ENCODE results near the gene TOLLIP. TPM values are rescaled to one million over a fixed set of nuclear protein-coding genes. Genes with fewer than 3 reads are reported as not detected.

TOLLIP gene
- total and polyA plus RNA-seq, 9 of the 15 experiments (the other 6 are each of a cell fraction or from before 2014, with no cell fraction given): 0.23 to 22.8 (median 7.1) TPM

- no peak for TF ChIP-seq REST (IDR thresholded peaks at IDR 0.05; ENCODE audit: borderline replicate concordance)
- TF ChIP-seq REST (CRISPR knock-in tag; IDR thresholded peaks at IDR 0.05; ENCODE audit: low read depth): no peak
- no peak for TF ChIP-seq RBM39 (optimal IDR thresholded peaks at IDR 0.05; ENCODE audit: low read depth, low read length)
- no peak for TF ChIP-seq RBFOX2 (IDR thresholded peaks at IDR 0.05; ENCODE audit: low read depth, low read length)
- no peak for TF ChIP-seq ZNF197 (CRISPR knock-in tag; IDR thresholded peaks at IDR 0.05; ENCODE audit: low read depth)
- no peak for TF ChIP-seq PCBP2 (IDR thresholded peaks at IDR 0.05; ENCODE audit: low read depth, low read length, poor library complexity, severe bottlenecking)
- TF ChIP-seq PBX2 (CRISPR knock-in tag; IDR thresholded peaks at IDR 0.05; ENCODE audit: low read depth): no peak
- no peak for TF ChIP-seq PBX2 (tag; conservative IDR thresholded peaks at IDR 0.05; ENCODE audit: low read depth)
- TF ChIP-seq ZNF165 (CRISPR knock-in tag; IDR thresholded peaks at IDR 0.05; ENCODE audit: borderline replicate concordance): no peak
Observed at GRCh38 chr11:1301220-1302000, 8.0 kb downstream of the TOLLIP start (continued).

All from K562 (cell line).